PC-3 (cell line): ENCODE data around the gene TP53BP1. TPM values are rescaled to one million over a fixed set of nuclear protein-coding genes. Genes with fewer than 3 reads are reported as not detected.

ENCODE experiments used
- ATAC-seq: fragments of 200-7000 bp; cut with Tn5 transposase; 2 replicates; pipeline ENCODE4 v1.9.1; 2020; ENCODE audit warnings: mild to moderate bottlenecking, moderate library complexity
- BruUV-seq: library from RNA; stranded (reverse); fragments of 400-500 nt; replicated peaks from 2 replicates; lab custom pipeline; 2021; lab: Mats Ljungman, UMichigan
- CTCF ChIA-PET: fragments of 300-600 bp; sonication (Branson Sonifier 250); formaldehyde crosslinking; loops from one replicate; lab custom pipeline; 2022; ENCODE audit warnings: antibody characterized with exemption; lab: Charles Lee
- POLR2A ChIA-PET: fragments of 300-600 bp; sonication (Branson Sonifier 250); formaldehyde crosslinking; loops from one replicate; lab custom pipeline; 2022; ENCODE audit warnings: antibody characterized with exemption; ENCODE audit not compliant: unreplicated experiment; lab: Charles Lee
- DNase-seq: peaks from one replicate; pipeline ENCODE4 v3.0.0-alpha.2; 2015
- H2AFZ ChIP-seq: fragments of 300-600 bp; sonication (generic); 2 replicates; pipeline ENCODE4 v1.6.0; 2016; ENCODE audit warnings: antibody characterized with exemption, low read length
- H3F3A ChIP-seq: fragments of 300-600 bp; sonication (generic); one replicate; pipeline ENCODE4 v1.6.0; 2017; ENCODE audit warnings: antibody characterized with exemption, low read length, control low read depth, mild to moderate bottlenecking; ENCODE audit not compliant: unreplicated experiment
- H3K27ac ChIP-seq: fragments of 300-600 bp; sonication (generic); 2 replicates; pipeline ENCODE4 v1.5.1; 2016; ENCODE audit warnings: mild to moderate bottlenecking, low read length
- H3K27me3 ChIP-seq: fragments of 300-600 bp; sonication (generic); 2 replicates; pipeline ENCODE4 v1.6.1; 2016; ENCODE audit warnings: low read length, mixed read lengths
- H3K36me3 ChIP-seq: fragments of 300-600 bp; sonication (generic); 2 replicates; pipeline ENCODE4 v1.6.1; 2016; ENCODE audit warnings: low read depth, mixed run types, low read length, mixed read lengths
- H3K4me1 ChIP-seq: fragments of 300-600 bp; sonication (generic); 2 replicates; pipeline ENCODE4 v1.5.1; 2016; ENCODE audit warnings: low read length; ENCODE audit not compliant: insufficient read depth
- H3K4me2 ChIP-seq: fragments of 300-600 bp; sonication (generic); 2 replicates; pipeline ENCODE4 v1.6.0; 2016; ENCODE audit warnings: low read length
- H3K4me3 ChIP-seq: fragments of 300-600 bp; sonication (generic); 2 replicates; pipeline ENCODE4 v1.5.1; 2016; ENCODE audit warnings: mild to moderate bottlenecking, low read length, mixed read lengths
- H3K79me2 ChIP-seq: fragments of 300-600 bp; sonication (generic); 2 replicates; pipeline ENCODE4 v1.6.1; 2017; ENCODE audit warnings: low read length, mixed read lengths
- H3K9ac ChIP-seq: fragments of 300-600 bp; sonication (generic); 2 replicates; pipeline ENCODE4 v1.6.0; 2016; ENCODE audit warnings: mild to moderate bottlenecking, low read length
- H3K9me2 ChIP-seq: fragments of 300-600 bp; sonication (generic); replicated peaks from 2 replicates; pipeline ENCODE4 v1.6.1; 2016; ENCODE audit warnings: mixed run types, low read length, mixed read lengths
- H3K9me3 ChIP-seq: fragments of 300-600 bp; sonication (generic); 2 replicates; pipeline ENCODE4 v1.6.1; 2016; ENCODE audit warnings: low read length, mixed read lengths
- H4K20me1 ChIP-seq: fragments of 300-600 bp; sonication (generic); 2 replicates; pipeline ENCODE4 v1.6.1; 2016; ENCODE audit warnings: low read length, mixed read lengths
- EZH2 ChIP-seq: fragments of 300-600 bp; sonication (generic); IDR thresholded peaks from one replicate; pipeline ENCODE4 v1.6.1; 2017; ENCODE audit warnings: antibody characterized with exemption, mild to moderate bottlenecking, low read length; ENCODE audit not compliant: unreplicated experiment
- EZH2phosphoT487 ChIP-seq: fragments of 300-600 bp; sonication (generic); IDR thresholded peaks from 2 replicates; pipeline ENCODE4 v1.6.1; 2018; ENCODE audit warnings: mild to moderate bottlenecking, antibody characterized with exemption, low read length, borderline replicate concordance
- intact Hi-C: fragments of 100-400 bp; cut with micrococcal nuclease; formaldehyde crosslinking; loops from 2 replicates; pipeline ENCODE4 v1.9.0; 2023
- total RNA-seq: library from RNA; depleted of rRNA; stranded (reverse); fragments of >200 nt; gene quantifications from 2 replicates; pipeline ENCODE4 v1.2.3, GENCODE V29; 2014
- TF ChIP-seq, protein P1 (sequence below): fragments of 300-600 bp; sonication (generic); conservative IDR thresholded peaks from 2 replicates; pipeline ENCODE4 v1.5.1; 2017; ENCODE audit warnings: antibody characterized with exemption, low read depth, mild to moderate bottlenecking, low read length

TP53BP1 gene
- total RNA-seq, 1 experiment from 2014 or later = 55.7 TPM

DNA sequence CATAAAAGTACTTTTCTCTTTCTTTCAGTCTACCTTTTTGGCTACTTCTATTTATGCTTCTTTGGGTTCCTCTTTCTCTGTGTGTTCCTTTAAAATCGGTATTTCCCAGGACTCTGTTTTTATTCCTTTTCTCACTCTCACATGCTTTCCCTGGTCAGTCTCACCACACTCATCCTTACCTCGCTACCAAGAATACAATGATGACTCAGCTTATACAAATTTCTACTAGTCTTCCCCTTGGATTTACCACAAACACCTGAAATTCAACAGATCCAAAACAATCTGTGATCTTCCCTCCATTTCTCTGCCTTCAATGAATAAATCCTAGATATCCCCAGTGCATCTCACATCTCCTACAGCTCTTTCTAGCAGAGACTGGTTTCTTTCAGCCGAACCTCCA, 69.2 kb downstream of the TP53BP1 start:
- Histone ChIP-seq H3K9me3 (no peaks in the 10 kb centered on the region), H3K9me2 (no peaks in the 10 kb centered on the region), H3F3A (no peaks in the 10 kb centered on the region), H3K79me2 (no peaks in the 10 kb centered on the region), H3K9ac (no peak overlapping the region), H3K27me3 (no peaks in the 10 kb centered on the region), H4K20me1 (no peaks in the 10 kb centered on the region), H3K36me3 (peaks cover 40% of the 10 kb centered on the region), H3K27ac (no peak overlapping the region), H3K4me2 (no peak overlapping the region), H3K4me1 (peaks cover 6% of the 10 kb centered on the region; the same call in 1 of the 2 replicates), H3K4me3 (no peak overlapping the region), H2AFZ (no peak overlapping the region)
- ChIA-PET CTCF (no interaction called here), POLR2A (no interaction called here)
- TF ChIP-seq EZH2phosphoT487 = no peak
- no peak for TF ChIP-seq EZH2
- TF ChIP-seq, protein P1, sequence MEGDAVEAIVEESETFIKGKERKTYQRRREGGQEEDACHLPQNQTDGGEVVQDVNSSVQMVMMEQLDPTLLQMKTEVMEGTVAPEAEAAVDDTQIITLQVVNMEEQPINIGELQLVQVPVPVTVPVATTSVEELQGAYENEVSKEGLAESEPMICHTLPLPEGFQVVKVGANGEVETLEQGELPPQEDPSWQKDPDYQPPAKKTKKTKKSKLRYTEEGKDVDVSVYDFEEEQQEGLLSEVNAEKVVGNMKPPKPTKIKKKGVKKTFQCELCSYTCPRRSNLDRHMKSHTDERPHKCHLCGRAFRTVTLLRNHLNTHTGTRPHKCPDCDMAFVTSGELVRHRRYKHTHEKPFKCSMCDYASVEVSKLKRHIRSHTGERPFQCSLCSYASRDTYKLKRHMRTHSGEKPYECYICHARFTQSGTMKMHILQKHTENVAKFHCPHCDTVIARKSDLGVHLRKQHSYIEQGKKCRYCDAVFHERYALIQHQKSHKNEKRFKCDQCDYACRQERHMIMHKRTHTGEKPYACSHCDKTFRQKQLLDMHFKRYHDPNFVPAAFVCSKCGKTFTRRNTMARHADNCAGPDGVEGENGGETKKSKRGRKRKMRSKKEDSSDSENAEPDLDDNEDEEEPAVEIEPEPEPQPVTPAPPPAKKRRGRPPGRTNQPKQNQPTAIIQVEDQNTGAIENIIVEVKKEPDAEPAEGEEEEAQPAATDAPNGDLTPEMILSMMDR = no peak
- ATAC-seq (no peak), DNase-seq (no peak)
- BruUV-seq = no TSS peak
- intact Hi-C loops = no loop called here

DNA sequence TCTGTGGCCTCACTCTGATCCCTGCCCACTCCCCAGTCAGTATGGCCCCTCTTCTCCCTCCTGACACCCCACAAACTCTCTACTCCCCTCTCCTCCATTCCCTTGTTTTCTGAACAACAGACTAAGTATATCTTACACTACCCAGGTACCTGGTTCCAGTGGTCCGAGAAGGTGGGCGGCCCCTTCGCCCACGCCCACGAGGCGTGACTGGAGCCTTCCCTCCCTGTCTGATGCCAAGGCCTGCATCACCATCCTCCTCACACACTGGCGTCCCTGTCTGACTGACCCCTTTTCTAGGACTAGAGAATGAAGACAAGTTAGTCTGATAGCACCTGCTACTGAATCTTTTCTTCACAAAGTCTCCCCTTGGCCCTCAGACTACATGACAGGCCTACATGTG, 72.1 kb downstream of the TP53BP1 start:
- ATAC-seq (no peak), DNase-seq (no peak)
- Histone ChIP-seq H3K4me2 (no peak overlapping the region), H3K4me1 (peaks cover 6% of the 10 kb centered on the region; the same call in 1 of the 2 replicates), H3K9ac (no peak overlapping the region), H3K27me3 (no peaks in the 10 kb centered on the region), H3K9me3 (no peaks in the 10 kb centered on the region), H3F3A (no peaks in the 10 kb centered on the region), H3K79me2 (no peaks in the 10 kb centered on the region), H3K9me2 (no peaks in the 10 kb centered on the region), H3K36me3 (peaks cover 41% of the 10 kb centered on the region), H2AFZ (no peak overlapping the region), H3K27ac (no peak overlapping the region), H4K20me1 (no peaks in the 10 kb centered on the region), H3K4me3 (no peak overlapping the region)
- ChIA-PET CTCF (no interaction called here), POLR2A (no interaction called here)
- BruUV-seq = no TSS peak
- intact Hi-C loops = no loop called here
- TF ChIP-seq EZH2 (no peak), EZH2phosphoT487 (no peak)
- TF ChIP-seq, protein P1 = no peak

DNA sequence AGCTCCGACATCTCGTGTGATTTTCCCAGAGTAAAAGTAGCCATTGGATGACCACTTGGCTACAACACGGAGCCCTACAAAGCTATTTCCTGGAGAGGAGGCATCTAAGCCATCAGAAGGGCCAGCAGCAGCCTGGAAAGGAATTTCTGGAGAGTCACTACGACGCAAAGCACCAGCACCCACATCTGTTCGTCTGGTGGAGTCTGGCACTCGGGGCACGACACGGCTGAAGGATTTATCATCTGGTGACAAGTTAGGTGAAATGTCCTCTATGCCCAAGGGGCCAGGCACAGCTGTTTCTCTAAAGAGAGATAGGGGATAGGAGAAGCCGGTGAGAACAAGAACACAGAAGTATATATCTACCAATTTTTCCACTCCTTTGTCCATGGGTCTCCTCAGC, 72.5 kb downstream of the TP53BP1 start:
- no peak overlapping the region for H3K4me2 ChIP-seq
- CTCF ChIA-PET = no interaction called here
- no peak overlapping the region for H3K4me3 ChIP-seq
- H4K20me1 ChIP-seq = no peaks in the 10 kb centered on the region
- POLR2A ChIA-PET = no interaction called here
- H3K36me3 ChIP-seq = peaks cover 44% of the 10 kb centered on the region
- H3K4me1 ChIP-seq = peaks cover 6% of the 10 kb centered on the region; the same call in 1 of the 2 replicates
- TF ChIP-seq, protein P1 = no peak
- TF ChIP-seq EZH2phosphoT487 (no peak), EZH2 (no peak)
- BruUV-seq = TSS peak; percentile 15
- no peak for ATAC-seq
- intact Hi-C loops = no loop called here
- no peak overlapping the region for H3K9ac ChIP-seq
- no peaks in the 10 kb centered on the region for H3K9me3 ChIP-seq
- no peaks in the 10 kb centered on the region for H3K27me3 ChIP-seq
- H3K9me2 ChIP-seq = no peaks in the 10 kb centered on the region
- no peak overlapping the region for H3K27ac ChIP-seq
- H3F3A ChIP-seq = no peaks in the 10 kb centered on the region
- H2AFZ ChIP-seq = no peak overlapping the region
- DNase-seq = no peak
- no peaks in the 10 kb centered on the region for H3K79me2 ChIP-seq
